Right cardiac atrium (tissue), 5 donors: ENCODE results near the gene CDH2. TPM values are rescaled to one million over a fixed set of nuclear protein-coding genes. Genes with fewer than 3 reads are reported as not detected.

Source experiments
- ATAC-seq, 2 donors: fragments of 200-7000 bp; cut with Tn5 transposase; one replicate each; pipeline versions ENCODE4 v1.8.0 to v1.9.1; 2020; ENCODE audit warnings: moderate library complexity in 2 of 2, mild to moderate bottlenecking in 1 of 2
- DNase-seq, 3 donors: peaks; one replicate each; pipeline ENCODE4 v3.0.0-alpha.2; 2020
- H3K27ac ChIP-seq: one replicate; pipeline ENCODE4 v1.5.1; 2013; ENCODE audit warnings: mild to moderate bottlenecking, low read length, control low read depth, moderate library complexity
- H3K27me3 ChIP-seq: one replicate; pipeline ENCODE4 v1.6.1; 2013; ENCODE audit not compliant: control insufficient read depth, insufficient read depth
- H3K4me1 ChIP-seq: one replicate; pipeline ENCODE4 v1.6.1; 2013; ENCODE audit warnings: low read length; ENCODE audit not compliant: control insufficient read depth, insufficient read depth
- H3K4me3 ChIP-seq: one replicate; pipeline ENCODE4 v1.5.1; 2013; ENCODE audit warnings: low read length, control low read depth
- H3K9me3 ChIP-seq: one replicate; pipeline ENCODE4 v1.6.1; 2013; ENCODE audit warnings: low read length; ENCODE audit not compliant: control insufficient read depth
- WGBS: extraction: QIAGEN DNeasy Blood & Tissue Kit; methylation state at CpG from one replicate; pipeline ENCODE4 v1.1.7; 2013; 5-methylcytosine and 5-hydroxymethylcytosine counted together
- intact Hi-C, 4 donors: fragments of 100-400 bp; cut with DNase I; formaldehyde crosslinking; loops; one replicate each; pipeline versions ENCODE4 v1.11.0 to v1.14.0; 2022 to 2023
- polyA plus RNA-seq: library from polyadenylated mRNA; stranded (reverse); fragments of 200-250 nt; gene quantifications from one replicate; pipeline ENCODE4 v1.2.3, GENCODE V29; 2013
- total RNA-seq, 4 donors: library from RNA; stranded (reverse); fragmentation: NEBNext Ultra II Directional; extraction: Animal tissue kit (Norgen Biotek cat#: 25700); gene quantifications; one replicate each; pipeline ENCODE4 v1.2.1, GENCODE V29; 2021
- donor health status: healthy with polysubstance abuse.
- donor health status: DM: no; HTN: yes; CAD: no.
- donor health status: DM: no; HTN: no; CAD: no.
- donor health status: DM: no; HTN: yes; CAD: no; lungs with severe emphysema.
- donor health status: DM: yes; HTN: yes; CAD: no.

The CDH2 gene
- total and polyA plus RNA-seq, 5 donors = 75.6 to 338 (median 233) TPM

DNA sequence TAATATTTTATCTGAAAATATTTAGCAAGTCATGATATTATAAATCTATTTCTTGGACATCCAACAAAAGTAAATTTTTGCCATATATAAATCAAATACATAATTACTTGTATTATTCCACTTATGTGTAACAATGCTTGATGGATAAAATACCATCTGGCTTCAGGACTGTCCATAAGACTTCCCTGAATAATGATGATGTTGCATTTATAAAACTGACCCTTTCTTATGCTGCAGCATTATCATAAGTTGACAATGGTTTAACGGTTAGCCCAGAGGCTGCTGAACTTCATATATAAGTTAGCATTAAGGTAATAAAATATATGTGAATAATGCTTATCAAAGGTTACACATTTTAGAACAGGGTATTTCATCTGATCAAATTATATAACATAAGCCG, 95.4 kb downstream of the CDH2 start:
- intact Hi-C loops = no loop called here

DNA sequence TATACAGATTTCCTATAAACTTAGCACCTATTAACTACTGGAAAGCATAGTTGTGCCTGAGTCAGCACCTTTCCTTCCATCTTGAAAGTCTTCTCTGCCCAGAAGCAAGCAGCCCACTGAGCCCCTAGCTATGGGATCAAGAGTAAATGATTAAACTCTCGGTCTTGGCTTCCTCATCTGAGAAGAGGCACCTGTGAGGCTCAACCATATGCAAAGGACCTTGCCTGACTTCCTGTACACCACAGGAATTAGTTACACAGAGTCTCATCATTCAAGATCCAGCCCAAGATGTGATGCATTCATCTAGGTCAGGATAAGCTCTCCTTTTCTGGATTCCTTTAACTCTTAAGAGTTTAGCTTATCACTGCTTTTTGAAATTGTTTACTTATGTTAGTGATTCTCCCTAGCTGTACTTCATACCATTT, 96.0 kb downstream of the CDH2 start:
- H3K4me1 ChIP-seq = peaks cover 4% of the 10 kb centered on the region
- H3K27ac ChIP-seq = no peak overlapping the region
- WGBS = 71% methylated on average over 1 of the region's 1 CpG
- intact Hi-C loops = no loop called here
- no peak overlapping the region for H3K4me3 ChIP-seq
- H3K27me3 ChIP-seq = no peaks in the 10 kb centered on the region
- no peak for DNase-seq
- no peak for ATAC-seq
- H3K9me3 ChIP-seq = no peaks in the 10 kb centered on the region

More for the DNA sequence above, 95.4 kb downstream of the CDH2 start:
- Histone ChIP-seq H3K27me3 (no peaks in the 10 kb centered on the region), H3K4me3 (no peak overlapping the region), H3K9me3 (no peaks in the 10 kb centered on the region), H3K27ac (no peak overlapping the region), H3K4me1 (peaks cover 4% of the 10 kb centered on the region)
- ATAC-seq (no peak), DNase-seq (no peak)
- 82% methylated on average over 2 of the region's 2 CpGs for WGBS

DNA sequence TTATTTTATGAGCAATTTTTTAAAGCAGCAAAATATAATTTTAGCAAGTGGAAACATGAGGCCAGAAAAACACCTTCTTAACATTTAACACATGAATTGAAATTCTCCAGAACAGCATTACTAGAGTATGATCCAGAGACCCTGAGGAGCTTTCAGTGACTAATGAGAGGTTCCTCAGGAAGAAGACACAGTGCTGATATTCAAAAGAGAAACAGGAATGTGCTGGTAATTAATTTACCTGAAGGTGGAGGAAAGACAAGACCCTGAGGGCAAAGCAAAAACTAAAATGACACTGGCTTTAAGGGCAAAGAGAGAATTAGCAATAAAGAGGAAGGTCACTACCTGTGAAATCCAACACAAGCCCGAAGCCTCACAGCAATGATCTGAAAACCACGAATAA, 97.0 kb downstream of the CDH2 start:
- Histone ChIP-seq H3K27ac (no peak overlapping the region), H3K4me1 (no peaks in the 10 kb centered on the region), H3K9me3 (no peaks in the 10 kb centered on the region), H3K27me3 (no peaks in the 10 kb centered on the region), H3K4me3 (no peak overlapping the region)
- no peak for ATAC-seq
- no peak for DNase-seq
- 83% methylated on average over 2 of the region's 2 CpGs for WGBS
- intact Hi-C loops = no loop called here

DNA sequence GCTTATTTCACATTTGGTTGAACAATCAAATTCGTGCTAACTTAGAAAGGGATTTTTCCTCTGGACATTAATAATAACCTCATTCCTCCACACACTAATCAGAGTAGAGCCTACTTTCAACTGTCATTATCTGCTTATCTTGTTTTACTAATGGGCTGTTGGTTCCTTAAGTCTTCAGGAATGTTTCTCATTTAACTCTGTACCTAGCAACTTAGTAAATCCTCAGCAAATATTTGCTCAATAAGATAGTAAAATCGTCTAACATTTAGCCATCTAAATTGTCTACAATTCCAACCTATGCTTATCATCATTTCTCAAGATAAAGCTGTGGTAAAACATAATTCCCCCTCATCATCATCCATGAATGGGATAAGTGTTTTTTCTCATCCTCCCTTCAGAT, 98.1 kb downstream of the CDH2 start:
- Histone ChIP-seq H3K9me3 (no peaks in the 10 kb centered on the region), H3K27ac (no peak overlapping the region), H3K4me3 (no peak overlapping the region), H3K27me3 (no peaks in the 10 kb centered on the region), H3K4me1 (peaks cover 1% of the 10 kb centered on the region)
- ATAC-seq (no peak), DNase-seq (no peak)
- WGBS = 20% methylated on average over 2 of the region's 2 CpGs
- intact Hi-C loops = no loop called here

DNA sequence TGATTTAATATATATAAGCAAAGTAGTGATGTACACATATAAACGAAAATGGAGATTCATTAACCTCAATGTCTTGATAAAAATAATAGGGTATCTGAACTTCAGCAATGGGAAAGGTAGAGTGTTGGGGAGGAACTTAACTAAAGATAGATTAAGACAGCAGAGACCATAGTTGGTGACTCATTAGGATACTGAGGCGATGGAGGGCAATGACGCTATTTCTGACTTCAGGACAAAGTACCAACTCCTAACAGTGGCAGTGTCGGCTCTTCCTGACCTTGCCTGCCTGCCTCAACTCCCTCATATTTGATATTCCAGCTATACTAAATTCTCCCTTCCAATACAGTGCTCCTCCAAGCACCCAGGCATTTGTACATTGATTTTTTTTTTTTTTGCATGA, 98.6 kb downstream of the CDH2 start:
- ATAC-seq (peak in 1 of 2 donors; percentile 66), DNase-seq (no peak)
- H3K4me3 ChIP-seq = no peak overlapping the region
- no peaks in the 10 kb centered on the region for H3K27me3 ChIP-seq
- H3K4me1 ChIP-seq = peaks cover 3% of the 10 kb centered on the region
- intact Hi-C loops = no loop called here
- H3K9me3 ChIP-seq = no peaks in the 10 kb centered on the region
- WGBS = 57% methylated on average over 4 of the region's 4 CpGs
- H3K27ac ChIP-seq = peak overlapping the region; percentile 52

DNA sequence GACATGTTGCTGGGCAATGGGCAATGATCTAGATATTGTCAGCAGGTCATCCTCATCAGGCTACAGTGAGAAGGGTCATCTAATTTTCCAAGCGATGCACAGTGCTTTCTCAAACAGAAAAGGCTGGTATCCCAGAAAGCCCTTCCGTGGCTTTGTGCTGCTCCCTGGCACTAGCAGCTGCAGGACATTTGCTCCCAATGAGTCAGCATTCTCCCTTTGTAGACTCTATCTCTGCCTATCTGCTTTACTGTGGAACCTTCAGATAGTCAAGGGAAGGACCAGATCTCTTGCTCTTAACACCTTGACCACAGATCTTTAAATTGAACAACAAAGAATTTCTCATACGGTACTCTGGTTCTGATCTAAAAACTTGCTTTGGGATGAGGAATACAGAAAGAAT, 101.4 kb downstream of the CDH2 start:
- no peaks in the 10 kb centered on the region for H3K27me3 ChIP-seq
- WGBS = 60% methylated on average over 3 of the region's 3 CpGs
- peaks cover 6% of the 10 kb centered on the region for H3K4me1 ChIP-seq
- no peak overlapping the region for H3K27ac ChIP-seq
- no peaks in the 10 kb centered on the region for H3K9me3 ChIP-seq
- H3K4me3 ChIP-seq = no peak overlapping the region
- ATAC-seq = peak in 1 of 2 donors; percentile 34
- DNase-seq = no peak
- intact Hi-C loops = no loop called here

DNA sequence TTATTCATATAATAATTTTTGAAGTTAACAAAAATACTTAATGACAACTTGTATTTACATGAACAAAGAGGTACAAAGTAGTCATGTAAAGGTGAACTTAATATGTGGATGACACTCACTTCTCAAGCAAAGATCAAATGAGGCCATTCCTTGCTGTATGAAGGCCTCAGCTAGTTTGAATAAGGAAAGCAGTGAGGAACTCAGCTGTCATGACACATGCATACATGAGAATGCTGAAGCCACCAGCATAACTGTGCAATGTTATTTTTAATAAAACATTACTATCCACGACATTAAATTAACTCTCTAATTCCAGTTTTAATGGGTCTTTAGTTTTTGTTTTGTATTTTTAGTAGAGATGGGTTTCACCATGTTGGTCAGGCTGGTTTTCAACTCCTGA, 102.9 kb downstream of the CDH2 start:
- no peak overlapping the region for H3K27ac ChIP-seq
- DNase-seq (no peak), ATAC-seq (no peak)
- peaks cover 9% of the 10 kb centered on the region for H3K4me1 ChIP-seq
- H3K4me3 ChIP-seq = no peak overlapping the region
- no peaks in the 10 kb centered on the region for H3K9me3 ChIP-seq
- H3K27me3 ChIP-seq = no peaks in the 10 kb centered on the region
- intact Hi-C loops = no loop called here
- 42% methylated on average over 1 of the region's 1 CpG for WGBS

DNA sequence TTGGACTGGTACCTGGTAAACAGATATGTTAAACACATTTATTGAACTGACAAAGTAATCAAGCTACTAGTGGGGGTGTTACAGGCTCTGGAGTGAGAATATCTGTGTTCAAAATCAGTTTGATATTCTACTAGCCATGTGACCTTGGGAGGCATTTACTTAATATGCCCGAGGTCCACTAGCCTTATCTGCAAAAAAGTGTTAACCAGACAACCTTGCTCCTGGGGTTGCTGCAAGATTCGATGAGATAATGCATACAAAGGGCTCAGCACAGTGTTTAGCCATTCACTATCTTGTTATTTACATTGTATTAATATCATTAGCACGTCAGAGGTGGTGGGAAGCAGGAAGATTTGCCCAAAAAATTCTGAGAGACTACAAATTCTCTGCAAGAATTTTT, 103.3 kb downstream of the CDH2 start:
- intact Hi-C loops = no loop called here
- Histone ChIP-seq H3K27ac (no peak overlapping the region), H3K27me3 (no peaks in the 10 kb centered on the region), H3K9me3 (no peaks in the 10 kb centered on the region), H3K4me1 (peaks cover 9% of the 10 kb centered on the region), H3K4me3 (no peak overlapping the region)
- 19% methylated on average over 3 of the region's 3 CpGs for WGBS
- ATAC-seq (no peak), DNase-seq (no peak)

DNA sequence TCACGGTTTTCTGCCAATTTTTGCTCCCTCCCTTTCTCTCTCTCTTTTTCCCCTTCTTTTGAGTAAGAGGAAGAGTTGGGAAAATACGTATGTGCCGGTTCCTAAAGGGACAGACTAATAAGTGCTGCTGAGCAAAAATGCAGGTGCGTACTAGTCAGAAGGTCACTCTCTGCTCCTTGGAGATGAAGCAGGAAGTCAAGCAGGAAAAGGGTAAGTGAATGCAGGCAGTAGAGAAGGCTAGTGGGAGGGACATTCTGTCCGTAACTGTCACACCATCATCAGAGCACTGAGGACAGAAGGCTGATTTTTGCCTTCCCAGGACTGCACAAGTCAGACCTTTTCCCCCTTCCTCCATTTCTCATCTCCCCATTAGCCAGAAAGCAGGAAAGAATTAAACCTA, 105.7 kb downstream of the CDH2 start:
- Histone ChIP-seq H3K4me1 (peaks cover 9% of the 10 kb centered on the region), H3K9me3 (no peaks in the 10 kb centered on the region), H3K27ac (peak overlapping the region; percentile 23), H3K4me3 (no peak overlapping the region), H3K27me3 (no peaks in the 10 kb centered on the region)
- peak; percentile 17 to 44 for ATAC-seq
- intact Hi-C loops = no loop called here
- 61% methylated on average over 5 of the region's 5 CpGs for WGBS
- DNase-seq = no peak

DNA sequence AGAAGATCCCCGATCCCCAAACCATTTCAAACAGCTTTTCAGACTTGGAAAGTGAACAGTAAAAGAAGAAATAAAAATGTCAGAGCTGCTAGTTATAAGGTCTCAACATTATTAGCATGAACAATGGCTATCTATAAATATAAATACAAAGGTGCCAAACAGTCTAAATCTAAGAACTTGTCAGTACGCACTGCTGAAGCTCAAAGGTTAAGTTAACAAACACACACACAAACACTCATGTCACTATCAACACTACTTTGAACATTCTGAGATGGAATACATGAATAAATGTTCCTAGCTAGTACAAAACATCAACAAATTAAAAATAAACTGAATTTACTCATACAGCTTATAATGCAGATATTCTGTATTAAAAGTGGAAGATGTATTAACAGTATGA, 108.7 kb downstream of the CDH2 start:
- peak in 1 of 2 donors; percentile 32 for ATAC-seq
- intact Hi-C loops = no loop called here
- H3K4me1 ChIP-seq = peaks cover 7% of the 10 kb centered on the region

DNA sequence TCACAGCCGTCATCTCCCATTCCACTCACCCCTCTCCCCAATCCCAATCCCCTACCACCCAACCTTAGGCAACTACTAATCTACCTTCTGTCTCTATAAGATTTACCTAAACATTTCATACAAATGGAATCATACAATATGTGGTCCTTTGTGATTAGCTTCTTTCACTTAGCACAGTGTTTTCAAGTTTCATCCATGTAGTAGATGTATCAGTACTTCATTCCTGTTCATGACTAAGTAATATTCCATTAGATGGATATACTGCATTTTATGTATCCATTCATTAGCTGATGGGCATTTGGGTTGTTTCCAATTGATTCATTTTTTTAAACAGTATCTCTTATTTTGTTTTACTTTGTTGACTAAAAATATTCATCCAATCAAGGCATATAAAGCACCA, 109.6 kb downstream of the CDH2 start:
- no peaks in the 10 kb centered on the region for H3K9me3 ChIP-seq
- ATAC-seq (no peak), DNase-seq (no peak)
- WGBS = 0% methylated on average over 1 of the region's 1 CpG
- intact Hi-C loops = no loop called here
- no peaks in the 10 kb centered on the region for H3K27me3 ChIP-seq
- H3K27ac ChIP-seq = no peak overlapping the region
- H3K4me1 ChIP-seq = peaks cover 7% of the 10 kb centered on the region
- no peak overlapping the region for H3K4me3 ChIP-seq

More for the DNA sequence above, 108.7 kb downstream of the CDH2 start:
- 60% methylated on average over 2 of the region's 2 CpGs for WGBS
- no peak for DNase-seq
- no peaks in the 10 kb centered on the region for H3K27me3 ChIP-seq
- no peak overlapping the region for H3K27ac ChIP-seq
- no peaks in the 10 kb centered on the region for H3K9me3 ChIP-seq
- no peak overlapping the region for H3K4me3 ChIP-seq

DNA sequence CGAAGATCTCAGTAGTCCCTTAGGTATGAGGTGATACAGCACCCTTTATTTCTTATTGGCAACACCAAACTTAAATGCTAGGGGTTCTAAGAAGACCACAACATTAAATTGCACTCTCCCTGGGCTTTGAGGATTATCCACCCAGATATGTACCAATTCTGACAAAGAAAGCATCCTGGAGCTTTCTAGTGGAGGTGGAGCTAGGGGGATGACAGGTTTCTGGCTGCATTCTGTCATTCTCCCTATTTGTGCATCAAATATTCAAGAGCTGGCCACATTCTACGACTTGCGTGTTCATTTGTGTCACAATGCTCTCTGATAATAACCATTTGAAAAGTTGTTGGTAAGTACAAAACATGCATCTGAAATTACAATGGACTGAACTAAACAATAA, 111.1 kb downstream of the CDH2 start:
- no peaks in the 10 kb centered on the region for H3K27me3 ChIP-seq
- WGBS = 51% methylated on average over 3 of the region's 3 CpGs

More for the DNA sequence above, 111.1 kb downstream of the CDH2 start:
- Histone ChIP-seq H3K9me3 (no peaks in the 10 kb centered on the region), H3K4me3 (no peak overlapping the region), H3K27ac (peak overlapping the region; percentile 42), H3K4me1 (peaks cover 4% of the 10 kb centered on the region)
- DNase-seq (no peak), ATAC-seq (no peak)
- intact Hi-C loops = no loop called here
